Subcutaneous adipose tissue (tissue), 4 donors: Measurements from ENCODE around the gene CD96. TPM values are rescaled to one million over a fixed set of nuclear protein-coding genes. Genes with fewer than 3 reads are reported as not detected.

ENCODE experiments used
- total RNA-seq, 4 donors: library from RNA; depleted of rRNA; stranded (reverse); fragments of >200 nt; gene quantifications; one replicate each; pipeline ENCODE4 v1.1.0, GENCODE V29; 2016
- TF ChIP-seq, protein P1 (sequence below): fragments of 450-650 bp; IDR thresholded peaks from one replicate; pipeline ENCODE4 v1.5.1; 2016; ENCODE audit warnings: low read depth, mild to moderate bottlenecking, control low read depth, antibody characterized with exemption, moderate library complexity

CD96 gene
- total RNA-seq, 4 donors from 2014 or later: 0.88 to 3.7 (median 2.1) TPM

DNA sequence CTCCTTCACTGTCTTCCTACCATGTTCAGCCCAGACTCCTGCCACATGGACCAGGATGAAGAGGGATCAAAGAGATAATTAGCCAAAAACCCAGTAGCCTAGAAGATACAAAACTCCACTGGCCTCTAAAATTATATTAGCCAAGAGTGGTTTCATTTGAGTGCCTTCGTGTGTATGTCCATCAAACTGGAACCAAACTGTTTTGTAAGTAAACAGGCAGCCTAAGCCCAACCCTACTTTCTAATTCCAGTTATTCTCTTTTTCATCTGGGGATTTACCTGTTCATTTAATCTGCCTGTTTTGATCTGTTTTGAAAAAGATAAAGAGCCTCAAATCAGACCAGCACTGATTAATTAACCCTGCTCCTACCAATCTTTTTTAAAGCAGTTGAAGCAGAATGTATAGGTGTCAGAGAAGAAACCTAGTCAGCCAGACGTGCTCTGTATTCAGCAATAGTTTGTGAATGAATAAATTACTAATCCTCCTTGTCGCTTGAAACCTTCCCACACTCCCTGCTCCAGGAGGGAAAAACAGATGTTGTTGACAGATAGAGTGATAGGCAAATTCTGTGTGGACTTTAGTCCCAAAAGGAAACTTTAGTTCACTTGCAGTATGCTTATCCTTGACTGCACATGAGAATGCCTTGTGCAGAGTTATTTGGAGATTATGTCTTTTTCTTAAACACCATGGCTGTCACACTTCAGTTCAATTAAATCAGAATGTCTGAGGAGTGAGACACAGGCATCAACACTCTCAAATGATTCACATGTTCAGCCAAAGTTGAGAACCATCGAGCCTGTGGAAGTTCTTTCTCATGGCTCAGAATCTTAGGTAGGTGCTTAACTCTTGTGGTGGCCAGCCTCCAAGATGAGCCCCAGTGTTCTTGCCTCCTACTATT is 108.6 kb downstream of the CD96 start:
- TF ChIP-seq, protein P1, sequence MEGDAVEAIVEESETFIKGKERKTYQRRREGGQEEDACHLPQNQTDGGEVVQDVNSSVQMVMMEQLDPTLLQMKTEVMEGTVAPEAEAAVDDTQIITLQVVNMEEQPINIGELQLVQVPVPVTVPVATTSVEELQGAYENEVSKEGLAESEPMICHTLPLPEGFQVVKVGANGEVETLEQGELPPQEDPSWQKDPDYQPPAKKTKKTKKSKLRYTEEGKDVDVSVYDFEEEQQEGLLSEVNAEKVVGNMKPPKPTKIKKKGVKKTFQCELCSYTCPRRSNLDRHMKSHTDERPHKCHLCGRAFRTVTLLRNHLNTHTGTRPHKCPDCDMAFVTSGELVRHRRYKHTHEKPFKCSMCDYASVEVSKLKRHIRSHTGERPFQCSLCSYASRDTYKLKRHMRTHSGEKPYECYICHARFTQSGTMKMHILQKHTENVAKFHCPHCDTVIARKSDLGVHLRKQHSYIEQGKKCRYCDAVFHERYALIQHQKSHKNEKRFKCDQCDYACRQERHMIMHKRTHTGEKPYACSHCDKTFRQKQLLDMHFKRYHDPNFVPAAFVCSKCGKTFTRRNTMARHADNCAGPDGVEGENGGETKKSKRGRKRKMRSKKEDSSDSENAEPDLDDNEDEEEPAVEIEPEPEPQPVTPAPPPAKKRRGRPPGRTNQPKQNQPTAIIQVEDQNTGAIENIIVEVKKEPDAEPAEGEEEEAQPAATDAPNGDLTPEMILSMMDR: no peak

DNA sequence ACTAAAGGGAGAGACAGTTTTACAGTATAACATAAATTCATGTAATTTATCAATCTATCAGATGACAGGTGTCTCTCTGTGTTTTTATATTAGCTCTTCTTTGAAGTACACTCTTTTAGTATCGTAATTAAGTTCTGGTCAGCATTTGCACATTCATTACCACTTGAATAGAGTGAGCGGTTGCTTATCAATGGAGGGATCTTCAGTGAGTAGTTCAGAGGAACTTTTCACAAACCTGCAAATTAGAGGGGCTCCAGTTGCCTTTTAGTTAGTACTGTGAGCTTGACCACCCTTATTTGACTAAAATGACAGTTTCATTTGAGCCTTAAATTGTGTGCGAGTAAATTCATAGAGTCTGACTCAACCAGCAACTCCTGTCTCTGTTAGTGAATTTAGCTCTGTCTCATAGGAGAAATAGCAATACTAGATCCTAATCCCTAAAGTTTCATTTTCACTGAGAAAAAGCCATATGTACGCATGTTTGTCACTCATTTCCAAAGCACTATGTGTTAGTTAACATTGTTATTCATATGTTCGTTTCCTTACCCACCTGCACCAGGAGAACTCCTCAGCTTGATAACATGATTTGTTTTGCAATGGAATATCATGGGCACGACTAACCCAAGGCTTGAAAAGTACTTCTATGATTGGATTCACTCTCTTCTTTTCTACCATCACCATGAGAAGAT is 110.6 kb downstream of the CD96 start:
- TF ChIP-seq, protein P1: no peak

DNA sequence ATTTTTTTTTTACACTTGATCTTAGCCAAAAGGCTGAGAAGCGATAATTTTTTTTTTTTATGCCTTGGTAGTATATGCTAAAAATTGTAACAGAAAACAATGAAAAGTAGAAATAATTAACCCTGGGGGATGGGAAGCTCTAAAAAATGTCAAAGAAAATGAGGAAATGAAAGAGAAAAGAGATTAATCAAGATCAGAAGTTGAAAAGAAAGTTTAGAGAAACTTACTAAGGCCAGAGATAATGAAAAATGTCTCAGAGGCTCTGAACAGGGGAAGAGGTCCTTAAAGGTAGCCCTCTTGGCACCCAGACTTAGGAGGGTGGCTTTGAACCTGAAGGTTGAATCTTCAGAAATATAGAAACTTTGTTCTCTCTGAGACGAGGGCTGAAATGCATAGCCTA is 111.8 kb downstream of the CD96 start:
- TF ChIP-seq, protein P1: no peak

DNA sequence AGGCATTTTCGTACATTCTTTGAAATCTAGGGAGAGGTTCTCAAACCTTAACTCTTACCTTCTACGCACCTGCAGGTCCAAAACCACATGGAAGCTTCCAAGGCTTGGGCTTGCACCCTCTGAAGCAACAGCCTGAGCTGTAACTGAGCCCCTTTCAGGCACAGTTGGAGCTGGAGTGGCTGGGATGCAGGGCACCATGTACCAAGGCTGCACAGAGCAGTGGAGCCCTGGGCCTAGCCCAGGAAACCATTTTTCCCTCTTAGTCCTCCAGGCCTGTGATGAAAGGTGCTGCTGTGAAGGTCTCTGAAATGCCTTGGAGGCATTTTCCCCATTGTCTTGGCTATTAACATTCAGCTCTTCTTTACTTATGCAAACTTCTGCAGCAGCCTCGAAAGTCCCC is 120.0 kb downstream of the CD96 start:
- TF ChIP-seq, protein P1: no peak

DNA sequence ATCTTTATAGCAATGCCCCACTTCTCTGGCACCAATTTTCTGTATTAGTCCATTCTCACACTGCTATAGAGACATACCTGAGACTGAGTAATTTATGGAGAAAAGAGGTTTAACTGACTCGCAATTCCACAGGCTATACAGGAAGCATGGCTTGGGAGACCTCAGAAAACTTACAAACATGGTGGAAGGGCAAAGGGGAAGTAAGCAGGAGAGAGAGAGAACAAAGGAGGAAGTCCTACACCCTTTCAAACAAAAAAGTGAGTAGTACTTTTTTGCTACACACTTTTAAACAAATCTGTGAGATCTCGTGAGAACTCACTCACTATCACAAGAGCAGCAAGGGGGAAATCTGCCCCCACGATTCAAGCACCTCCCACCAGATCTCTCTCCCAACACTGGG is 120.9 kb downstream of the CD96 start:
- TF ChIP-seq, protein P1: no peak

DNA sequence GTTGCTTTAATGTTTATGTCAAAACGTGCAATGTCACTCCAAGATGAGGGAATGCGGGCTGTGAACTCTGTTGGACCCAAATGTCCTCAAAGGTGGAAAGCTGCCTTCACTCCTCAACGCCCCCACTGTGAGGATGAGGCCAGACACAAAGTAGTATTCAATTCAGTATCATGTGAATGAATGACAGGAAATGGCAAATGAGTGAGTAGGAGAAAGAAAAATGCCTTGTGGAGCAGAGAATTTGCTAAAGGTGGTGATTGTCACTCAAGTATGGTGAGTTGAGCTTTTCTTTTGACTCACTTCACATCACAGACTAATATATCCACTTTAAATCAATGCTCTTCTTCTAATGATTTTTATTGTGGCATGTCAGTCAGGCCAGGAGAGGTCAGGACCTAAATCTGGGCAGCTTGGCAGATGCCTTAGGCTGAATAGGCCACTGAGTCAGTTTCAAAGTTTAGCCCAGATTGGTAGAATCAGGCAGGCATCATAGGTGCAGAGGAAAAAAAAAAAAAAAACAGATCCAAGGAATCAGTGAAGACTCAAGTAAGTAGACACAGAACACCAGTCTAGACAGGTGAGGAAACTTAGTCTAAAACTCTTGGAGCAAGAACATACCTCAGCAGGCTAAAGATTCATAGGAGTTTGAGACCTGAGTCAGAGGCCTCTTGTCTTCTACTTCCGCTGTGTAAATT is 124.2 kb downstream of the CD96 start:
- TF ChIP-seq, protein P1: no peak

DNA sequence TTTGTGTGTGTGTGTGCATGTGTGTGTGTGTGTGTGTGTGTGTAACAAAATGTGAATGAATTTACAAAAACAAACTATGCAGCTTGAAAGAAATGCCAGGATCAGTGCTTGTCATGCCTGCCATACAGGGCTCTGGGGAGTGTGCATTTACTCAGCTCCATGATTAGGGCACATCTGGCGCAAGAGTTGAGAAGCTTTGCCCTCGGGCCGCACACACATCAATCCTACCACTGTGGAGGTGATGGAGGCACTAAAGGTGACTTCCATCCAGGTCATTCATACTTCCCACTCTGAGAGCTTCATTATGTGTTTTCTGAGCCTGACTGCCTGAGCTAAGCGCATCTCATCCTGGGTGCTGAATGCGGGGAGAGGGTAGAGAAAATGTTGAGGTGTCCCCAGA is 125.2 kb downstream of the CD96 start:
- TF ChIP-seq, protein P1: no peak
